CD4-positive, alpha-beta T cell treated with Interferon gamma for 1 hour (primary cell): ENCODE measurements around the gene TBXA2R.
"Not testable (repeated sequence)": the region's sequence is repeated elsewhere in the genome, so short reads cannot be mapped to it uniquely, and the experiment has no call there.

Source experiments
- DNase-seq: peaks from one replicate; pipeline ENCODE4 v3.0.0-alpha.2; 2020

TBXA2R gene

DNA sequence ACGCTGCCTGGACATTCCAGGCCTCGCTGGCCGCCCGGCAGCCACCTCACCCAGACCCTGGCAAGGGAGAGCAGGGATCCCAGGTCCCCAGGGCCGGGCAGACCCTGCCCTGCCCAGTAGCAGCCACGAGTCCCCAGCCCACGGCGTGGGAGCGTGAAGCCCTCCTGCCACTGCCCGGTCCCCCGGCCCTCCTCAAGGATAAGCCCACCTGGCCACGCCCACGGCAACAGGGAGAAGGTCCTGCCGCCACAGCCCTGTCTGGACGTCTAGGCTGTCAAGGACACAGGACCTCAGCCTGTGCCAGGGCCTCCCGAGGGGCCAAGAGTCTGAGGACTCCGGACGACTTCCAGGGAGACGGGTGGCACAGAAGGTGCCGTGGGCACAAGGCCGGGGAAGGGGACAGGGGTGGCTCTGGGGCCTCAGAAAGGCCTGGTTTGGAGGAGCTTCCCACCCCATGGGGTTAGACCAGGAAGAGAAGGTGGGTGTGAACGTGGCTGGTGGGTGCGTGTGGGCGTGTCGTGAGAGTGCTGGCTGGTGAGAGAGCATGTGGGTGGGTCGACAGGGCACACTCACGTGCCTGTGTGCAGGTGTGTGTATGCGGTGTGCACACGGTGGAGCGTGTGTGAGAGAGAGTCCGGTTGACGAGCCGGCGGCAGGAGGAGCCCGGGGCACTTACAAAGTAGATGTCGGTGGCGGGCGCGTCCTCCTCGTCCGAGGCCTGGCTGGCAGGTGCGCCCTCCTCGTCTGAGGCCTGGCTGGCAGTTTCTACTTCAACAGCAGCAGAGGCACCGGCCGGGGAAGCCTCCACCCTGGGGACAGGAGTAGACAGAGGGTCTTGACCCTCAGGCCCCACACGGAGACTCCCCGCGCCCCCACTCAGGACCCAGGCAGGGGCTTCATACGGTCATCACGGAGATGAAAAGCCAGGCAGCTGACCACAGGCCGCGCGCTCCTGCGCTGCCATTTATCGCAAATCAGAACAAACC, 31.8 kb upstream of the TBXA2R start:
- DNase-seq: no peak

DNA sequence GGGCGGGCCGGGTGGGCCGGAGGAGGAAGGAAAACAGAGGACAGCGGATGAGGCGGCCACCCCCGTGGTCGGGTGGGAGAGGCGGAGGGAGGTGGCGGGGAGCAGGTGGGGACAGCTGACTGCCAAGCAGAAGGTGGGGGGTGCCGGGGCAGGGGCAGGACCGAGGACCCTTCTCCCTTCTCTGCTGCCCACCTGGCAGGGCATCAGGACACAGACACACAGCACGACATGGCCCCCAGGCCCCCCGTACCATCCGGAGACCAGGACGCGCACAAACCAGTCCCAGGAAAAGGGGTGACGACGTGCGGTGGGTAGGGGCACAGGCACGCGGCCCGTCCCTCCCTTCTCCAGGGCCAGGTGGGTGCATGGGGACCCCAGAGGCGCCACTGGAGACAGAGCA, 30.9 kb upstream of the TBXA2R start:
- no peak for DNase-seq

GRCh38 chr19:3636962-3637361, 30.3 kb upstream of the TBXA2R start:
- no peak for DNase-seq

- DNase-seq: no peak
These were observed 29.8 kb upstream of the TBXA2R start for GRCh38 chr19:3636506-3636905.

GRCh38 chr19:3634496-3635045, 27.9 kb upstream of the TBXA2R start:
- DNase-seq: no peak

GRCh38 chr19:3633559-3633988, 26.9 kb upstream of the TBXA2R start:
- no peak for DNase-seq

DNA sequence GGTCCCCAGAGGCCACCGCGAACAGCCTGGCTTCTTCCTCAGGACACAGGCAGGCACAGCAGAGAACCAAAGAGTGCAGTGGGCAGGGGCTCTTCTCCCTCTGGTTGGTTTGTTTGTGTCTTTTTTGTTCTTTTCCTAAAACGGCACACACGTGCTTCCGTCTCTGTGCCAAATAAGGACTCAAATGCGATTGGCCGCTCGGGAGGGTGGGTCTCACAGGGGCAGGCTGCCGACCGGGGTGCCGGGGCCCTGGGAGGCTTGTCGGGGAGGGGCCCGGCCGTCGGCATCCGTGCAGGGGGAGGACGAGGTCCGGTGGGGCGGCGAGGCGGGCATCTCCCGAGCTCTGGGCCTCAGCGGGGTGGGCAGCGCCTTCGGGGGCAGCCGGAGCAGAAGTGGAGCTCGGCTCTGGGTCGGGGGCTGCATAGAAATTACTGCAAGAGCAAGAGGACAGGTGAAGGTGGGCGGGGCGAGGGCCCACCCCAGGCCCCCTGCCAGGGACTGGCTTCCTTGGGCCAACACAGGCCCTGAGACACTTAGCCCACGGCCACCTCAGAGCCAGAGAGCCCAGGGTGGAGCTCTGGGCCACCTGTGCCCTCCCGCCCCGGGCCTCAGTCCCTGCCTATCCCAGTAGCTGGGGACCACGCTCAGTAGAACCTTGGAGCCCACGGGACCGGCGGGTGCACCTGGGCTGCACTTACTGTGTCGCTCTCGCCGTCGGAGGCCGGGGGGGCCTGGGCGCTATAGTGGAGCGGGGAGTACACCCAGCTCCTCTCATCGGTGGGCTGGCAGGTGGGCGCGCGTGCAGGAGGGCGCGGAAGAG, 26.3 kb upstream of the TBXA2R start:
- DNase-seq: no peak

DNA sequence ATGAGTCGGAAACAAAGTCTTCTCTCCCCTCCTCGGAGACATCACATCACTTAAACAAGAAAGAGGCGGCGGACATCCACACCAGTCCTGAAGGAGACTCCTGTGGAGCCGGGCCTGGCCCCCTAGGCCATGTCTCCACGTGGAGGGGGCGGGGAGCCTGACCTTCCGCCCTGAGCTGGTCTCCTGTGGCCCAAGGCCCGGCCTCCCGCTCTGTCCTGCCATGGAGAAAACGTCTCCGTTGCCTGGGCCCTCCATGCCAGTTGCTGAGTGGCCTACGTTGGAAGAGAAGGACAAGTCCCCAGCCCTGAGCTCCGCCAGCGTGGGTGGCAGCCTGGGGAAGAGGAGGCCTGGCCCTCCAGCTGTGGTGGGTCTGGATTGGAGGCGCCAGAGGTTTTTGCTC, 25.4 kb upstream of the TBXA2R start:
- no peak for DNase-seq

GRCh38 chr19:3631053-3631861, 24.6 kb upstream of the TBXA2R start:
- DNase-seq: no peak

- not testable (repeated sequence) for DNase-seq
These were observed 22.1 kb upstream of the TBXA2R start for GRCh38 chr19:3628766-3629165.

DNA sequence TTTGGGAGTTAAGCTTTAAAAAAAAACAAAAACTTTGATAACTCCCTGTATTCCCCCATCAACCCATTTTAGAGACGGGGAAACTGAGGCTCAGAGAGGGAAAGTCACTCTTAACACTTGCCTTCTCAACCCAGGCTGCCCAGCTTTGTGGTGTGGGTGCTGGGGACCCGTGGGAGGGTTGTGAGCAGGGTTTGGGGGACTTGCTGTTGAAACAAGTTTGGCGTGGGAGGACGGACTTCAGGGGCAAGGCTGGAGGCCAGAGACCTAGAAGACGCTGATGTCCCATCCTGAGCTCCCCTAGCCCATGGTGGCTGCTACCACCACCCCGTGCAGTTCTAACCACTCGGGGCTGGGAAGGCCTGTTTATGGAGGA, 20.7 kb upstream of the TBXA2R start:
- DNase-seq: no peak

GRCh38 chr19:3626473-3627350, 20.0 kb upstream of the TBXA2R start, which contains the start of gene CACTIN:
Gene CACTIN, minus strand, starts transcription at chr19:3626790. Its CDS starts 28 bp downstream, at chr19:3626762.
- DNase-seq: peak; percentile 98

DNA sequence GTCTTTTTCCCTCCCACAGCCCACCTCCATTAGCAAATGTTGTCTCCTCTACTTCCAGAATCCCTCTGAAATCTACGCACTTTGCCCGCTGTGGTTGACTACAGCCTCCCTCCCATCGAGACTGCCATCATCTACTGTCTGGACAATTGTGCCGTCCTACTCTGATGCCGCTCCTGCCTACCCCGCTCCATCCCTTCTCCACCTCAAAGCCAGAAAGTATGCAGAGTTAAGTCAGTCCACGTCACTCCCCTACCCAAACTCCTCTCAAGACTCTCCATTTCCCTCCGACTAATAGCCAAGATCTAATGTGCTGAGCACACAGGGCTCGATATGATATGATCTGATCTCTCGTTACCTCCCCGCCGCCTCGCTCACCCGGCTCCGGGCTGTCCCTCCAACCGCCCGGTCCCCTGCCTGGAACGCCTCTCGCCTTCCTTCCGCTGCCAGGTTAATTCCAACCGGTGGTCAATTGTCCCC, 19.4 kb upstream of the TBXA2R start:
- DNase-seq: no peak

DNA sequence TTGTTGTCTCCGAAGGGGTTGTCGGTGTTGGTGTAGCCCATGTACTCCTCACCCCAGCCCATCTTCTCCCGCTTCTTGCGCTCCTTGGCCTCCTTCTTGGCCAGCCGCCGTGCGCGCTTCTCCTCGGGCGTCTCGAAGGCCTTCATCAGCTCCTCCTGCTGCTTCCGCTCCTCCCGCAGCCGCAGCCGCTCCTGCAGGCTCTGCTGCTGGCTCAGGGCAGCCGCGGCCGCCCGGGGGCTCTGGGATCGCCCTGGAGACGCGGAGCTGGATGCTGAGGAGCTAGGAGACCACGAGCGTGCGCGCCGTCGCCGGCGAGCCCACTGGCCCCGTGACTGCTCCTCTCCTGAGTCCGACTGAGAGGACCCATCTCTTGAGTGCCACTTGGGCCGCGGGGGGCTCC, 17.0 kb upstream of the TBXA2R start:
- DNase-seq: no peak

DNA sequence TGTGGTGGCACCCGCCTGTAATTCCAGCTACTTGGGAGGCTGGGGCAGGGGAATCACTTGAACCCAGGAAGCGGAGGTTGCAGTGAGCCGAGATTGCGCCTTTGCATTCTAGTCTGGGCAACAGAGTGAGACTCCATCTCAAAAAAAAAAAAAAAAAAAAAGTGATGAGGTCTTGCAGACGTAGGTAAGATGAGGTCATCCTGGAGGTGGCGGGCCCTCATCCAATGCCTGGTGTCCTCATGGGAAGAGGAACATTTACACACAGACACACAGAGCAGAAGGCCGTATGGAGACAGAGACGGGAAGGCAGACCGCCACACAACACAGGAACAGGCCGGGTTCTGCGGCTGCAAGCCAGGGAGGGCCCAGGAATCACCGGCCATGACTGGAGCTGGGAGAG, 15.5 kb upstream of the TBXA2R start:
- DNase-seq: no peak

DNA sequence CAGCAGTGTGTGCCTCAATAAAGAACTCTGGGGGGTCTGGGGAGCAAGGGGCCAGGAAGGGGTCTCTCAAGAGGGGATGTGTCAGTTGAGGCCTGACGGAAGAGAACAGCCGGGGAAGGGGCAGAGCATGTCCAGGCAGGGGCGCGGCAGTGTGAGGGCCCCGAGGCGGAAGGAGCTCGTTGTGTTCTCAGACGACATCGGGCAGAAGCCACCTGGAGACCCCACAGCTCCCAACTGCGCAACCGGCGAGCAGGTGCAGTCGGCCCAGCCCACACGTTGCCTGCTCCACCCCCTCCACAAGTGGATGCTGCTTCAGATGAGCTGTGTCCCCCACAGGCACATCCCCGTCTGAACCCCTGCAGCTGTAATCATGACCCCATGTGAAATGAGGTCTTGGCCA, 15.0 kb upstream of the TBXA2R start:
- no peak for DNase-seq

GRCh38 chr19:3620817-3621547, 14.3 kb upstream of the TBXA2R start:
- DNase-seq: no peak

- no peak for DNase-seq
These were observed 13.6 kb upstream of the TBXA2R start for GRCh38 chr19:3620145-3620816.

DNA sequence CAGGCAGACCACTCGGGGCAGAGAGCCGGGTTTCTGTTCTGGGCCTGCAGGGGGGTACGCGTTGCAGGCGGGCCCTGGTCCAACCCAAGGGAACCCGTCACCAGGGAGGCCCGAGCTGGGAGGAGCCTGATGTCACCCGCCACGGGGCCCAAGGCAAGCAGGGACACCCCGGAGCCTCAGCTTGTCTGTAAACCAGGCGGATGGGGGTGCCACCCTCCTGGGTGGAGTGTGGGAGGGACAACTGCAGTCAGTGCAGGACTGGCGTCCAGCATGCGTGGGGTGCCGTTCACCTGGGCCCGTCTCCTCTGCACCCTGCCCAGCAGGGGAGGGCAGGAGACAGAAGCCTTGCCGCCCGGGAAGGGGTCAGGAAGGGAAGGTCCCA, 12.9 kb upstream of the TBXA2R start:
- DNase-seq: no peak
